WTC11 (cell line): ENCODE measurements around the gene PMFBP1. TPM values are rescaled to one million over a fixed set of nuclear protein-coding genes. Genes with fewer than 3 reads are reported as not detected.

Experiments
- ATAC-seq: fragments of 200-7000 bp; cut with Tn5 transposase; 2 replicates; pipeline ENCODE4 v1.10.0; 2021; ENCODE audit warnings: mild to moderate bottlenecking, moderate library complexity
- CTCF ChIA-PET: fragments of 300-600 bp; sonication (Branson Sonifier 250); formaldehyde crosslinking; loops from one replicate; lab custom pipeline; 2021; ENCODE audit warnings: antibody characterized with exemption; lab: Charles Lee
- POLR2A ChIA-PET: fragments of 350-600 bp; sonication (Branson Sonifier 250); formaldehyde crosslinking; loops from one replicate; lab custom pipeline; 2021; ENCODE audit warnings: antibody characterized with exemption; lab: Charles Lee
- DNase-seq: peaks from one replicate; pipeline ENCODE4 v3.0.0; 2021; ENCODE audit warnings: low spot score
- H3K27ac Mint-ChIP-seq: 2 replicates; pipeline ENCODE4 v1.8.0; 2021; ENCODE audit warnings: mixed read lengths
- H3K27me3 Mint-ChIP-seq: 2 replicates; pipeline ENCODE4 v1.8.0; 2021; ENCODE audit warnings: low read depth, mild to moderate bottlenecking, moderate library complexity, mixed read lengths
- H3K36me3 Mint-ChIP-seq: 2 replicates; pipeline ENCODE4 v1.8.0; 2021; ENCODE audit warnings: mixed read lengths
- H3K4me1 Mint-ChIP-seq: 2 replicates; pipeline ENCODE4 v1.8.0; 2022; ENCODE audit warnings: mixed read lengths
- H3K4me3 Mint-ChIP-seq: 2 replicates; pipeline ENCODE4 v1.8.0; 2021; ENCODE audit warnings: mild to moderate bottlenecking, moderate library complexity, mixed read lengths
- H3K9me3 Mint-ChIP-seq: 2 replicates; pipeline ENCODE4 v1.8.0; 2021; ENCODE audit warnings: mixed read lengths
- AR ChIP-seq: fragments of 250-450 bp; sonication (Bioruptor Pico); IDR thresholded peaks from 2 replicates; pipeline ENCODE4 v1.9.0; 2021; ENCODE audit warnings: mild to moderate bottlenecking
- ATF1 ChIP-seq: sonication (generic); formaldehyde crosslinking; IDR thresholded peaks from 2 replicates; pipeline ENCODE4 v1.8.1; 2023; ENCODE audit warnings: mild to moderate bottlenecking, moderate library complexity, missing genetic modification reagents
- ATF2 ChIP-seq: sonication (generic); formaldehyde crosslinking; IDR thresholded peaks from 2 replicates; pipeline ENCODE4 v1.8.1; 2022; ENCODE audit warnings: low read depth, missing genetic modification reagents, borderline replicate concordance
- CBFB ChIP-seq: sonication (generic); formaldehyde crosslinking; IDR thresholded peaks from 2 replicates; pipeline ENCODE4 v1.8.1; 2022; ENCODE audit warnings: mild to moderate bottlenecking, low read depth, missing genetic modification reagents
- CDX4 ChIP-seq: fragments of 250-450 bp; sonication (Bioruptor Pico); IDR thresholded peaks from 2 replicates; pipeline ENCODE4 v1.9.0; 2021; ENCODE audit warnings: moderate library complexity, mild to moderate bottlenecking, inconsistent platforms, borderline replicate concordance
- E2F1 ChIP-seq: sonication (generic); formaldehyde crosslinking; IDR thresholded peaks from 2 replicates; pipeline ENCODE4 v1.8.0; 2022; ENCODE audit warnings: mild to moderate bottlenecking, missing genetic modification reagents
- HMGA2 ChIP-seq: fragments of 250-450 bp; sonication (Bioruptor Pico); IDR thresholded peaks from 2 replicates; pipeline ENCODE4 v1.4.0; 2021; ENCODE audit warnings: mild to moderate bottlenecking, moderate library complexity
- IRF2 ChIP-seq: sonication (generic); formaldehyde crosslinking; IDR thresholded peaks from 2 replicates; pipeline ENCODE4 v1.8.0; 2022; ENCODE audit warnings: low read depth, missing genetic modification reagents, borderline replicate concordance
- JUN ChIP-seq: sonication (generic); formaldehyde crosslinking; IDR thresholded peaks from 2 replicates; pipeline ENCODE4 v1.8.0; 2023; ENCODE audit warnings: mild to moderate bottlenecking, missing genetic modification reagents
- OVOL2 ChIP-seq: fragments of 250-450 bp; sonication (Bioruptor Pico); IDR thresholded peaks from 2 replicates; pipeline ENCODE4 v1.9.0; 2021; ENCODE audit warnings: mild to moderate bottlenecking, borderline replicate concordance
- SP1 ChIP-seq: sonication (generic); formaldehyde crosslinking; conservative IDR thresholded peaks from 2 replicates; pipeline ENCODE4 v1.8.1; 2022; ENCODE audit warnings: missing genetic modification reagents
- TEAD4 ChIP-seq: sonication (generic); formaldehyde crosslinking; IDR thresholded peaks from 2 replicates; pipeline ENCODE4 v1.8.0; 2022; ENCODE audit warnings: mild to moderate bottlenecking, missing genetic modification reagents
- TP53 ChIP-seq: sonication (generic); formaldehyde crosslinking; IDR thresholded peaks from 2 replicates; pipeline ENCODE4 v1.8.1; 2023; ENCODE audit warnings: mild to moderate bottlenecking, missing genetic modification reagents
- ZNF219 ChIP-seq: sonication (generic); formaldehyde crosslinking; IDR thresholded peaks from 2 replicates; pipeline ENCODE4 v1.8.0; 2023; ENCODE audit warnings: missing genetic modification reagents, mild to moderate bottlenecking, borderline replicate concordance
- ZNF423 ChIP-seq: fragments of 250-450 bp; sonication (Bioruptor Pico); IDR thresholded peaks from 2 replicates; pipeline ENCODE4 v2.1.2; 2022; ENCODE audit warnings: mild to moderate bottlenecking, moderate library complexity
- ZNF425 ChIP-seq: fragments of 250-450 bp; sonication (Bioruptor Pico); conservative IDR thresholded peaks from 2 replicates; pipeline ENCODE4 v1.9.0; 2021; ENCODE audit warnings: mild to moderate bottlenecking
- total RNA-seq: library from RNA; stranded (reverse); gene quantifications from 3 replicates; pipeline ENCODE4 v1.2.3, GENCODE V29; 2021
- TF ChIP-seq, protein P1 (sequence below): sonication (generic); formaldehyde crosslinking; IDR thresholded peaks from 2 replicates; pipeline ENCODE4 v1.8.1; 2022; ENCODE audit warnings: missing genetic modification reagents, borderline replicate concordance
- TF ChIP-seq, protein P2 (sequence below): sonication (generic); formaldehyde crosslinking; IDR thresholded peaks from 2 replicates; pipeline ENCODE4 v1.8.1; 2023; ENCODE audit warnings: mild to moderate bottlenecking, moderate library complexity, missing genetic modification reagents
- TF ChIP-seq, protein P3 (sequence below): sonication (generic); formaldehyde crosslinking; IDR thresholded peaks from 2 replicates; pipeline ENCODE4 v1.8.1; 2022; ENCODE audit warnings: mild to moderate bottlenecking, moderate library complexity, missing genetic modification reagents

Gene PMFBP1
- total RNA-seq, 1 experiment from 2014 or later: 1.9 TPM

- CTCF ChIA-PET: interaction anchor here (0.5 to 0.8 kb wide), 2 partner anchors 8 to 36 kb away, joined by 3 to 5 read pairs; no protein-coding TSS in a partner anchor
- Mint-ChIP-seq H3K4me1 (peaks cover 28% of the 10 kb centered on the region), H3K4me3 (no peak overlapping the region), H3K36me3 (no peaks in the 10 kb centered on the region), H3K27ac (no peak overlapping the region), H3K9me3 (peaks cover 7% of the 10 kb centered on the region), H3K27me3 (no peaks in the 10 kb centered on the region)
- TF ChIP-seq HMGA2 (CRISPR knock-in tag) (no peak), E2F1 (CRISPR knock-in tag) (no peak), ZNF219 (no peak), ZNF425 (CRISPR knock-in tag) (no peak), IRF2 (CRISPR knock-in tag) (no peak), ATF2 (CRISPR knock-in tag) (no peak), SP1 (CRISPR knock-in tag) (no peak), ZNF423 (CRISPR knock-in tag) (no peak), CDX4 (CRISPR knock-in tag) (no peak), TP53 (no peak), OVOL2 (CRISPR knock-in tag) (no peak), CBFB (CRISPR knock-in tag) (no peak), JUN (no peak), ATF1 (CRISPR knock-in tag) (no peak), TEAD4 (CRISPR knock-in tag) (no peak)
- TF ChIP-seq, protein P1, sequence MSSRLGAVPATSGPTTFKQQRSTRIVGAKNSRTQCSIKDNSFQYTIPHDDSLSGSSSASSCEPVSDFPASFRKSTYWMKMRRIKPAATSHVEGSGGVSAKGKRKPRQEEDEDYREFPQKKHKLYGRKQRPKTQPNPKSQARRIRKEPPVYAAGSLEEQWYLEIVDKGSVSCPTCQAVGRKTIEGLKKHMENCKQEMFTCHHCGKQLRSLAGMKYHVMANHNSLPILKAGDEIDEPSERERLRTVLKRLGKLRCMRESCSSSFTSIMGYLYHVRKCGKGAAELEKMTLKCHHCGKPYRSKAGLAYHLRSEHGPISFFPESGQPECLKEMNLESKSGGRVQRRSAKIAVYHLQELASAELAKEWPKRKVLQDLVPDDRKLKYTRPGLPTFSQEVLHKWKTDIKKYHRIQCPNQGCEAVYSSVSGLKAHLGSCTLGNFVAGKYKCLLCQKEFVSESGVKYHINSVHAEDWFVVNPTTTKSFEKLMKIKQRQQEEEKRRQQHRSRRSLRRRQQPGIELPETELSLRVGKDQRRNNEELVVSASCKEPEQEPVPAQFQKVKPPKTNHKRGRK (CRISPR knock-in tag): no peak
- TF ChIP-seq, protein P2, sequence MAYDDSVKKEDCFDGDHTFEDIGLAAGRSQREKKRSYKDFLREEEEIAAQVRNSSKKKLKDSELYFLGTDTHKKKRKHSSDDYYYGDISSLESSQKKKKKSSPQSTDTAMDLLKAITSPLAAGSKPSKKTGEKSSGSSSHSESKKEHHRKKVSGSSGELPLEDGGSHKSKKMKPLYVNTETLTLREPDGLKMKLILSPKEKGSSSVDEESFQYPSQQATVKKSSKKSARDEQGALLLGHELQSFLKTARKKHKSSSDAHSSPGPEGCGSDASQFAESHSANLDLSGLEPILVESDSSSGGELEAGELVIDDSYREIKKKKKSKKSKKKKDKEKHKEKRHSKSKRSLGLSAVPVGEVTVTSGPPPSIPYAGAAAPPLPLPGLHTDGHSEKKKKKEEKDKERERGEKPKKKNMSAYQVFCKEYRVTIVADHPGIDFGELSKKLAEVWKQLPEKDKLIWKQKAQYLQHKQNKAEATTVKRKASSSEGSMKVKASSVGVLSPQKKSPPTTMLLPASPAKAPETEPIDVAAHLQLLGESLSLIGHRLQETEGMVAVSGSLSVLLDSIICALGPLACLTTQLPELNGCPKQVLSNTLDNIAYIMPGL (CRISPR knock-in tag): no peak
- no peak for ATAC-seq
- DNase-seq: no peak
- POLR2A ChIA-PET: no interaction called here
These were observed 31.4 kb upstream of the PMFBP1 start for GRCh38 chr16:72203401-72203800.

GRCh38 chr16:72202014-72202413, 30.1 kb upstream of the PMFBP1 start:
- H3K36me3 Mint-ChIP-seq: no peaks in the 10 kb centered on the region
- peaks cover 32% of the 10 kb centered on the region for H3K4me1 Mint-ChIP-seq
- POLR2A ChIA-PET: no interaction called here
- no peak overlapping the region for H3K27ac Mint-ChIP-seq
- no peak for ATAC-seq
- TF ChIP-seq, protein P3, sequence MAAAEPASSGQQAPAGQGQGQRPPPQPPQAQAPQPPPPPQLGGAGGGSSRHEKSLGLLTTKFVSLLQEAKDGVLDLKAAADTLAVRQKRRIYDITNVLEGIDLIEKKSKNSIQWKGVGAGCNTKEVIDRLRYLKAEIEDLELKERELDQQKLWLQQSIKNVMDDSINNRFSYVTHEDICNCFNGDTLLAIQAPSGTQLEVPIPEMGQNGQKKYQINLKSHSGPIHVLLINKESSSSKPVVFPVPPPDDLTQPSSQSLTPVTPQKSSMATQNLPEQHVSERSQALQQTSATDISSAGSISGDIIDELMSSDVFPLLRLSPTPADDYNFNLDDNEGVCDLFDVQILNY (CRISPR knock-in tag): no peak
- no peak for TF ChIP-seq AR
- no peak for DNase-seq
- CTCF ChIA-PET: no interaction called here
- H3K9me3 Mint-ChIP-seq: peaks cover 3% of the 10 kb centered on the region
- no peaks in the 10 kb centered on the region for H3K27me3 Mint-ChIP-seq
- no peak overlapping the region for H3K4me3 Mint-ChIP-seq
